ENCODE data around the gene FOXL2. TPM values are rescaled to one million over a fixed set of nuclear protein-coding genes. Genes with fewer than 3 reads are reported as not detected.

Gene FOXL2
- under 1 TPM; 0.11 to 0.24 TPM for total RNA-seq
- polyA plus RNA-seq (2013, experiment 1 of 2), result 0.21 TPM
- polyA plus RNA-seq (2013, experiment 2 of 2), result 0.12 TPM
- long read RNA-seq, experiment 1, result 0 reads
- long read RNA-seq, experiment 2, partial matches to known transcripts, result 0 of 1 reads
- long read RNA-seq, experiment 2, other reads (novel, unspliced or antisense), result 0 of 1 reads
- long read RNA-seq, experiment 3, result 0 reads
- long read RNA-seq, experiment 4, result 0 reads

DNA sequence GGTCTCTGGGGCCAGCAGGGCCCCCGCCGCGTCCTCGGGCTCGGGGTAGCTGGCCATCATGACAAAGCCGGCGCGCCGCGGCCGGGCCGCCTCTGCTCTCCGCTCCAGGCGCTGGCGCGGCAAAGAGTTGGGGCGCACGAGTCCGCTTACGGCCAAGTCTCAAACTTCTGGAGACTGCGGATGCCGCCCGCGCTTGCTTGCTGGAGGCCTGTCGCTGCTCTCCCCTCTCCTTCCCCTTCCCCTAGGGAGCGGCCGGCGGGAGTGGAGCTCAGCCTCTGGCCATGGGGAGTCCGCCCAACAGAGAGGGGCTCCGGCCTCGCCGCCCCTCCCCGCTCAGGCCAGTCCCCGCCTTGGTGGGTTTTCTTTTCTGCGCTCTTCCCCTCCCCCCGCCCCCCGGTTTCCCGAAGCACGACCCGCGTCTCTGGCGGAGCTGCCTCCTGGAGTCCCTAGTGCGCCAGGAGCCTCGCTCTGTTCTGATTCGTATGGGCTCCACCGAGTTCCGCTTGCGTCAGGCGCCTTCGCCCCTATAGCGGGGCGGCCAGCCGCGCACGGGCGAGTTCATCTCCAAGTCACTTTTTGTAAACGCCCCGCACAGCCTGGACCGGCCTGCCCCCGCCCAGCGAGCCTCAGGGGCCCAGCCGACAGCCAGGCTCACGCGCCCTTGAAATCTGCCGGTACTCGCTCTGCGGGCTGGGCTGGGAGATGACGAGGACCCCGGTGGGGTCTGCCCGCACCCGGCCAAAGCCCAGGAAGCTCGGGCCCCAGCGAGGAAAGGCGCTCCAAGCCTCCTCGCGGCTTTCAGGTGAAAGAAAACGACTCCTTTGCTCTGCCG is at the start of gene FOXL2, which contains the start of gene FOXL2NB:
Gene FOXL2, minus strand, starts transcription at position 475 of the 832 bp plus-strand sequence. Its CDS starts 415 bp downstream, at position 60.
Gene FOXL2NB, plus strand, starts transcription at position 555 of the 832 bp plus-strand sequence. Its CDS starts 148 bp downstream, at position 703.
- no peaks in the 10 kb centered on the region for H3K36me3 ChIP-seq (ENCODE audit: control insufficient read depth, insufficient read depth, low read length)
- H3K27ac ChIP-seq (ENCODE audit: low read depth, low read length), result no peak within 1 kb of the TSS
- TF ChIP-seq, protein P1, sequence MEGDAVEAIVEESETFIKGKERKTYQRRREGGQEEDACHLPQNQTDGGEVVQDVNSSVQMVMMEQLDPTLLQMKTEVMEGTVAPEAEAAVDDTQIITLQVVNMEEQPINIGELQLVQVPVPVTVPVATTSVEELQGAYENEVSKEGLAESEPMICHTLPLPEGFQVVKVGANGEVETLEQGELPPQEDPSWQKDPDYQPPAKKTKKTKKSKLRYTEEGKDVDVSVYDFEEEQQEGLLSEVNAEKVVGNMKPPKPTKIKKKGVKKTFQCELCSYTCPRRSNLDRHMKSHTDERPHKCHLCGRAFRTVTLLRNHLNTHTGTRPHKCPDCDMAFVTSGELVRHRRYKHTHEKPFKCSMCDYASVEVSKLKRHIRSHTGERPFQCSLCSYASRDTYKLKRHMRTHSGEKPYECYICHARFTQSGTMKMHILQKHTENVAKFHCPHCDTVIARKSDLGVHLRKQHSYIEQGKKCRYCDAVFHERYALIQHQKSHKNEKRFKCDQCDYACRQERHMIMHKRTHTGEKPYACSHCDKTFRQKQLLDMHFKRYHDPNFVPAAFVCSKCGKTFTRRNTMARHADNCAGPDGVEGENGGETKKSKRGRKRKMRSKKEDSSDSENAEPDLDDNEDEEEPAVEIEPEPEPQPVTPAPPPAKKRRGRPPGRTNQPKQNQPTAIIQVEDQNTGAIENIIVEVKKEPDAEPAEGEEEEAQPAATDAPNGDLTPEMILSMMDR (conservative IDR thresholded peaks at IDR 0.05), result no peak
- peak; percentile 90 for DNase-seq
- H3K9me3 Mint-ChIP-seq, result peaks cover 2% of the 10 kb centered on the region
- H3K4me3 ChIP-seq (ENCODE audit: low read length), result peak within 1 kb of the TSS; percentile 69
- whole genome bisulfite sequencing, 2 experiments (ENCODE audit: insufficient coverage in 1 of 2, insufficient read length in 1 of 2), result 1% methylated on average over 35 to 78 of the region's 78 CpGs
- H3K27me3 ChIP-seq (ENCODE audit: control insufficient read depth, insufficient read depth, low read length, poor library complexity, severe bottlenecking), result peaks cover 100% of the 10 kb centered on the region
- peaks cover 94% of the 10 kb centered on the region for H3K27me3 Mint-ChIP-seq (ENCODE audit: insufficient read depth)
- no peak within 1 kb of the TSS for H3K27ac Mint-ChIP-seq
- no peaks in the 10 kb centered on the region for H3K9me3 ChIP-seq (ENCODE audit: control insufficient read depth, low read length)
- peak within 1 kb of the TSS; percentile 52 for H3K4me3 Mint-ChIP-seq
- H3K4me1 Mint-ChIP-seq, result peaks cover 34% of the 10 kb centered on the region
- no peak within 1 kb of the TSS for H3K9ac ChIP-seq (ENCODE audit: extremely low read depth, low read length, poor library complexity, severe bottlenecking)
- peaks cover 3% of the 10 kb centered on the region for H3K4me1 ChIP-seq (ENCODE audit: control insufficient read depth, insufficient read depth, low read length)
- no peaks in the 10 kb centered on the region for H3K36me3 Mint-ChIP-seq (ENCODE audit: low read depth)

GRCh38 chr3:138995706-138996105 is 48.8 kb upstream of the FOXL2 start:
- WGBS, 2 experiments (ENCODE audit: insufficient coverage in 1 of 2, insufficient read length in 1 of 2), result 100% methylated on average over 1 of the region's 1 CpG; no CpG with 5 or more reads in 1 of the 2 experiments

DNA sequence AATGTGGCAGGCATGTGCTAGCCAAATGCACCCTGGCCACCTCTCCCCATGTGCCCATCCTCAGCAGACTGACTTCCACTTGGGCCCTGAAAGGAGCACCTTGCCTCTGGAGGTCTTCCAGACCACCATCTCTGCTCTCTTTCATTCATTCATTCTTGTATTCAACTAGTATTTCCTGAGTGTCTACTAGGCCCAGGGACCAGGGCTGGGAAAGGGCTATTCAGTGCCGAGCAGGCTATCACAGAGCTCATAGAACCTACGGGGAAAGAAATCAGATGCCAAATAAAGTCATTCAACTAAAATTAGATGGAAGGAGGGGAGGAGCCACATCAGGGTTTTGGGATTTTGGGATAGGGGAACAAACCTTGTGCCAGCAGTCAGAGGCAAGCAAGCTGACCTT is 40.2 kb upstream of the FOXL2 start:
- no peak overlapping the region for H3K27ac Mint-ChIP-seq
- no peaks in the 10 kb centered on the region for H3K27me3 ChIP-seq (ENCODE audit: control insufficient read depth, insufficient read depth, low read length, poor library complexity, severe bottlenecking)

More at GRCh38 chr3:138995706-138996105, 48.8 kb upstream of the FOXL2 start:
- no peak overlapping the region for H3K27ac Mint-ChIP-seq
- H3K36me3 Mint-ChIP-seq (ENCODE audit: low read depth), result no peaks in the 10 kb centered on the region
- H3K36me3 ChIP-seq (ENCODE audit: control insufficient read depth, insufficient read depth, low read length), result no peaks in the 10 kb centered on the region
- H3K27ac ChIP-seq (ENCODE audit: low read depth, low read length), result no peak overlapping the region
- TF ChIP-seq, protein P1 (conservative IDR thresholded peaks at IDR 0.05), result no peak
- H3K9ac ChIP-seq (ENCODE audit: extremely low read depth, low read length, poor library complexity, severe bottlenecking), result no peak overlapping the region
- H3K4me1 ChIP-seq (ENCODE audit: control insufficient read depth, insufficient read depth, low read length), result no peaks in the 10 kb centered on the region
- peaks cover 34% of the 10 kb centered on the region for H3K27me3 Mint-ChIP-seq (ENCODE audit: insufficient read depth)
- peaks cover 27% of the 10 kb centered on the region for H3K27me3 ChIP-seq (ENCODE audit: control insufficient read depth, insufficient read depth, low read length, poor library complexity, severe bottlenecking)
- H3K4me3 Mint-ChIP-seq, result no peak overlapping the region
- no peaks in the 10 kb centered on the region for H3K4me1 Mint-ChIP-seq
- H3K4me3 ChIP-seq (ENCODE audit: low read length), result no peak overlapping the region
- H3K9me3 ChIP-seq (ENCODE audit: control insufficient read depth, low read length), result no peaks in the 10 kb centered on the region
- no peaks in the 10 kb centered on the region for H3K9me3 Mint-ChIP-seq
- DNase-seq, result no peak

More for the DNA sequence above, 40.2 kb upstream of the FOXL2 start:
- H3K27ac ChIP-seq (ENCODE audit: low read depth, low read length), result no peak overlapping the region
- Mint-ChIP-seq H3K27me3 (ENCODE audit: insufficient read depth) (peaks cover 14% of the 10 kb centered on the region), H3K4me3 (no peak overlapping the region), H3K9me3 (no peaks in the 10 kb centered on the region), H3K4me1 (no peaks in the 10 kb centered on the region), H3K36me3 (ENCODE audit: low read depth) (no peaks in the 10 kb centered on the region)
- 95 to 100% methylated on average over 2 of the region's 2 CpGs for WGBS, 2 experiments (ENCODE audit: insufficient coverage in 1 of 2, insufficient read length in 1 of 2)
- H3K36me3 ChIP-seq (ENCODE audit: control insufficient read depth, insufficient read depth, low read length), result no peaks in the 10 kb centered on the region
- H3K4me3 ChIP-seq (ENCODE audit: low read length), result no peak overlapping the region
- TF ChIP-seq, protein P1 (conservative IDR thresholded peaks at IDR 0.05), result no peak
- no peak for DNase-seq
- no peaks in the 10 kb centered on the region for H3K9me3 ChIP-seq (ENCODE audit: control insufficient read depth, low read length)
- H3K4me1 ChIP-seq (ENCODE audit: control insufficient read depth, insufficient read depth, low read length), result no peaks in the 10 kb centered on the region
- H3K9ac ChIP-seq (ENCODE audit: extremely low read depth, low read length, poor library complexity, severe bottlenecking), result no peak overlapping the region
